Suprapubic skin (tissue), 4 donors: Measurements from ENCODE around the gene DPYSL4. TPM values are rescaled to one million over a fixed set of nuclear protein-coding genes. Genes with fewer than 3 reads are reported as not detected.

Source experiments
- DNase-seq, 2 donors: peaks; one replicate each; pipeline ENCODE4 v3.0.0-alpha.2; 2019; ENCODE audit warnings: low spot score in 2 of 2
- H3K27ac ChIP-seq: fragments of 200-600 bp; sonication (generic); one replicate; pipeline ENCODE4 v1.5.1; 2019
- H3K27me3 ChIP-seq: fragments of 200-600 bp; sonication (generic); one replicate; pipeline ENCODE4 v1.5.1; 2019
- H3K36me3 ChIP-seq: fragments of 200-600 bp; sonication (generic); one replicate; pipeline ENCODE4 v1.5.1; 2019
- H3K4me1 ChIP-seq: fragments of 200-600 bp; sonication (generic); one replicate; pipeline ENCODE4 v1.5.1; 2019
- H3K4me3 ChIP-seq: fragments of 200-600 bp; sonication (generic); one replicate; pipeline ENCODE4 v1.5.1; 2019; ENCODE audit warnings: mild to moderate bottlenecking
- H3K9me3 ChIP-seq: fragments of 200-600 bp; sonication (generic); one replicate; pipeline ENCODE4 v1.5.1; 2019
- EP300 ChIP-seq: sonication (generic); formaldehyde crosslinking; IDR thresholded peaks from one replicate; pipeline ENCODE4 v1.6.1; 2017; ENCODE audit warnings: antibody characterized with exemption
- POLR2A ChIP-seq, 2 donors: fragments of 450-650 bp; IDR thresholded peaks; one replicate each; pipeline ENCODE4 v1.6.1; 2017; ENCODE audit warnings: antibody characterized with exemption in 2 of 2, mild to moderate bottlenecking in 2 of 2, moderate library complexity in 2 of 2
- POLR2AphosphoS5 ChIP-seq, 3 donors: sonication (generic); formaldehyde crosslinking; IDR thresholded peaks; one replicate each; pipeline ENCODE4 v1.6.1; 2017; ENCODE audit warnings: antibody characterized with exemption in 3 of 3
- WGBS: methylation state at CpG from one replicate; pipeline ENCODE4 v1.1.5; 2018; 5-methylcytosine and 5-hydroxymethylcytosine counted together
- total RNA-seq, 4 donors: library from RNA; depleted of rRNA; stranded (reverse); fragments of >200 nt; gene quantifications; one replicate each; pipeline ENCODE4 v1.1.0, GENCODE V29; 2016
- TF ChIP-seq, protein P1 (sequence below), 2 donors: fragments of 200-600 bp in 1 of 2; fragments of 450-650 bp in 1 of 2; sonication (generic) in 1 of 2; IDR thresholded peaks; one replicate each; pipeline ENCODE4 v1.5.1; 2016 to 2019; ENCODE audit warnings: antibody characterized with exemption in 2 of 2, mild to moderate bottlenecking in 1 of 2, moderate library complexity in 1 of 2

Gene DPYSL4
- total RNA-seq, 4 donors from 2014 or later = 0.38 to 1.7 (median 0.91) TPM; not detected in 1

GRCh38 chr10:132204781-132205473, 18.2 kb downstream of the DPYSL4 start:
- TF ChIP-seq POLR2AphosphoS5 (IDR thresholded peaks at IDR 0.05) (no peak), POLR2A (IDR thresholded peaks at IDR 0.05) (no peak), EP300 (no peak)
- TF ChIP-seq, protein P1, sequence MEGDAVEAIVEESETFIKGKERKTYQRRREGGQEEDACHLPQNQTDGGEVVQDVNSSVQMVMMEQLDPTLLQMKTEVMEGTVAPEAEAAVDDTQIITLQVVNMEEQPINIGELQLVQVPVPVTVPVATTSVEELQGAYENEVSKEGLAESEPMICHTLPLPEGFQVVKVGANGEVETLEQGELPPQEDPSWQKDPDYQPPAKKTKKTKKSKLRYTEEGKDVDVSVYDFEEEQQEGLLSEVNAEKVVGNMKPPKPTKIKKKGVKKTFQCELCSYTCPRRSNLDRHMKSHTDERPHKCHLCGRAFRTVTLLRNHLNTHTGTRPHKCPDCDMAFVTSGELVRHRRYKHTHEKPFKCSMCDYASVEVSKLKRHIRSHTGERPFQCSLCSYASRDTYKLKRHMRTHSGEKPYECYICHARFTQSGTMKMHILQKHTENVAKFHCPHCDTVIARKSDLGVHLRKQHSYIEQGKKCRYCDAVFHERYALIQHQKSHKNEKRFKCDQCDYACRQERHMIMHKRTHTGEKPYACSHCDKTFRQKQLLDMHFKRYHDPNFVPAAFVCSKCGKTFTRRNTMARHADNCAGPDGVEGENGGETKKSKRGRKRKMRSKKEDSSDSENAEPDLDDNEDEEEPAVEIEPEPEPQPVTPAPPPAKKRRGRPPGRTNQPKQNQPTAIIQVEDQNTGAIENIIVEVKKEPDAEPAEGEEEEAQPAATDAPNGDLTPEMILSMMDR (IDR thresholded peaks at IDR 0.05) = no peak
- Histone ChIP-seq H3K4me1 (no peaks in the 10 kb centered on the region), H3K27ac (no peak overlapping the region), H3K9me3 (no peaks in the 10 kb centered on the region), H3K4me3 (no peak overlapping the region), H3K27me3 (no peaks in the 10 kb centered on the region), H3K36me3 (no peaks in the 10 kb centered on the region)
- 80% methylated on average over 14 of the region's 28 CpGs for WGBS
- no peak for DNase-seq

GRCh38 chr10:132205650-132206376, 19.1 kb downstream of the DPYSL4 start:
- Histone ChIP-seq H3K27me3 (no peaks in the 10 kb centered on the region), H3K9me3 (no peaks in the 10 kb centered on the region), H3K4me1 (no peaks in the 10 kb centered on the region), H3K4me3 (no peak overlapping the region), H3K27ac (no peak overlapping the region), H3K36me3 (no peaks in the 10 kb centered on the region)
- no peak for TF ChIP-seq EP300
- TF ChIP-seq POLR2AphosphoS5 (IDR thresholded peaks at IDR 0.05) = no peak
- TF ChIP-seq POLR2A (IDR thresholded peaks at IDR 0.05) = no peak
- TF ChIP-seq, protein P1 (IDR thresholded peaks at IDR 0.05) = no peak
- DNase-seq = no peak
- WGBS = 62% methylated on average over 7 of the region's 37 CpGs

GRCh38 chr10:132206377-132206745, 19.6 kb downstream of the DPYSL4 start:
- Histone ChIP-seq H3K27me3 (no peaks in the 10 kb centered on the region), H3K27ac (no peak overlapping the region), H3K4me1 (no peaks in the 10 kb centered on the region), H3K36me3 (no peaks in the 10 kb centered on the region), H3K9me3 (no peaks in the 10 kb centered on the region), H3K4me3 (no peak overlapping the region)
- no peak for TF ChIP-seq POLR2AphosphoS5 (IDR thresholded peaks at IDR 0.05)
- TF ChIP-seq, protein P1 (IDR thresholded peaks at IDR 0.05) = no peak
- no peak for TF ChIP-seq EP300
- no peak for TF ChIP-seq POLR2A (IDR thresholded peaks at IDR 0.05)
- DNase-seq = no peak
- 89% methylated on average over 10 of the region's 11 CpGs for WGBS

DNA sequence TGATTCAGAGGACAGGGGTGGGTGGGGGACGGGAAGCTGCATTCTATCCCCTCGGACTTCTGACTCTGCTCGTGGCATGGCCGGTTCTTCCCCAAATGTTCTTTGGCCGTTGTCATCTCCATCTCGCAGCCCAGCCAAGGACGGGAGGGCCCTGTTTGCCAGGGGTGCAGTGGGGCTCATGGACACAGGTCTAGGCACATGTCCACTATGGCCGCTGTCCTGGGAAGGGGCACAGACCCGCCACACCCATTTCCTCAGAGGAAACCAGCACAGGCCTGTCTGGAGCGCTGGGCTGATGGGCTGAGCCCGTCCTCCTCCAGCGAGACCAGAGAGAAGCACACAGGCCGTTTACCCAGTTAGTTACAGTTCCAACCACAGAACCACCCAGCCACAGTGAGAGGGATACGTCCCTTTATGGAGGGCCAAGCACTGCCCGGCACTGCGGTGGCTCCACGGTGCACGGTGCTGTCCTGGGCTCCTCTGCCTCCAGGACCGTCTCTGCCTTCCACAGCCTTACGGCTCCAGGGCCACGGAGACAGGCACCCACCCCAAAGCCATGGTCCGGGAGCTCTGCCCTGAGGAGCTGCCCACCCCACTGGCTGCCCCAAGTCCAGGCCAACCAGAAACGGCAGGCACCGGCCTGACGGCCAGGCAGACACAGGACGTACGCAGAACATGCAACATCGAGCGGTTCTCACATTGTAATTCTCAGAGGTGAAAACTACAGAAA, 20.2 kb downstream of the DPYSL4 start:
- DNase-seq = no peak
- Histone ChIP-seq H3K9me3 (no peaks in the 10 kb centered on the region), H3K36me3 (no peaks in the 10 kb centered on the region), H3K4me1 (no peaks in the 10 kb centered on the region), H3K27ac (no peak overlapping the region), H3K4me3 (no peak overlapping the region), H3K27me3 (no peaks in the 10 kb centered on the region)
- TF ChIP-seq, protein P1 (IDR thresholded peaks at IDR 0.05) = no peak
- no peak for TF ChIP-seq EP300
- TF ChIP-seq POLR2A (IDR thresholded peaks at IDR 0.05) = no peak
- no peak for TF ChIP-seq POLR2AphosphoS5 (IDR thresholded peaks at IDR 0.05)
- 93% methylated on average over 19 of the region's 29 CpGs for WGBS
